Fibroblast of pulmonary artery (primary cell): ENCODE data around the gene APLF.

ENCODE experiments used
- DNase-seq: peaks from one replicate; pipeline ENCODE4 v3.0.0-alpha.2; 2010; ENCODE audit warnings: low read depth
- H3K4me3 ChIP-seq: replicated peaks from 2 replicates; pipeline ENCODE4 v1.5.1; 2011; ENCODE audit warnings: low read depth, mild to moderate bottlenecking, control low read depth, low read length, moderate library complexity
- TF ChIP-seq, protein P1 (sequence below): IDR thresholded peaks from 2 replicates; pipeline ENCODE4 v1.5.1; 2011; ENCODE audit warnings: mild to moderate bottlenecking, control low read depth, low read length, inconsistent platforms; ENCODE audit errors: missing control alignments

Gene APLF

DNA sequence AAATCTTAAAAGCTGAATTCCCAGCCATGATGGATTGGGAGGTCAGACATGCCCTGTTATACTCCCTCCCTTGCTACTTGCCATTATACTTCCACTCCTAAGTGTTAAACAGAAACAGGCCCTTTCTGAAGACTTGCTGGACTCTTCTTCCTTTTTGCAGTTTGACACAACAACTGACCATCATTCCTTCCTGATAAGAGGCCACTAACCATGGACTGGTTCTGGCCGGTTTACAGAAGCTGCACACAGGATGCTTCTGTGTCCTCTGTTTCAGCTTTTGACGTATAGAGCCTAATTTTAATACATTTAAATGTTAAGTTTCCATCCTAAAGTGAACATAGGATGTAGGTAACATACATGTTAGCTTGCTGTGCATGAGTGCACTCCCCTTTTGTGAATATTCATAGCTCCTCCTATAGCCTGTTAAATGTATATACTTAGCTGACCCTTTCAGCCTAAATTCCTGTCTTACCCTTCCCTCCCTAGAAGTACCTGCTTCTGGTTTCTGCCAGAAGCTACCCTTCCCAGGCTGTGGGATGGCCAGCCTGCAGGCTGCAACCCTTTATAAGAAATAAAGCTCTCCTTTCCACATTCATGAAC is 13.5 kb upstream of the APLF start:
- H3K4me3 ChIP-seq = no peak overlapping the region
- TF ChIP-seq, protein P1, sequence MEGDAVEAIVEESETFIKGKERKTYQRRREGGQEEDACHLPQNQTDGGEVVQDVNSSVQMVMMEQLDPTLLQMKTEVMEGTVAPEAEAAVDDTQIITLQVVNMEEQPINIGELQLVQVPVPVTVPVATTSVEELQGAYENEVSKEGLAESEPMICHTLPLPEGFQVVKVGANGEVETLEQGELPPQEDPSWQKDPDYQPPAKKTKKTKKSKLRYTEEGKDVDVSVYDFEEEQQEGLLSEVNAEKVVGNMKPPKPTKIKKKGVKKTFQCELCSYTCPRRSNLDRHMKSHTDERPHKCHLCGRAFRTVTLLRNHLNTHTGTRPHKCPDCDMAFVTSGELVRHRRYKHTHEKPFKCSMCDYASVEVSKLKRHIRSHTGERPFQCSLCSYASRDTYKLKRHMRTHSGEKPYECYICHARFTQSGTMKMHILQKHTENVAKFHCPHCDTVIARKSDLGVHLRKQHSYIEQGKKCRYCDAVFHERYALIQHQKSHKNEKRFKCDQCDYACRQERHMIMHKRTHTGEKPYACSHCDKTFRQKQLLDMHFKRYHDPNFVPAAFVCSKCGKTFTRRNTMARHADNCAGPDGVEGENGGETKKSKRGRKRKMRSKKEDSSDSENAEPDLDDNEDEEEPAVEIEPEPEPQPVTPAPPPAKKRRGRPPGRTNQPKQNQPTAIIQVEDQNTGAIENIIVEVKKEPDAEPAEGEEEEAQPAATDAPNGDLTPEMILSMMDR = no peak
- no peak for DNase-seq

GRCh38 chr2:68454719-68455118 is 12.7 kb upstream of the APLF start:
- TF ChIP-seq, protein P1 = no peak
- no peak overlapping the region for H3K4me3 ChIP-seq
- DNase-seq = no peak

- DNase-seq = no peak
- no peak overlapping the region for H3K4me3 ChIP-seq
- TF ChIP-seq, protein P1 = no peak
Observed at GRCh38 chr2:68456198-68456597, 11.2 kb upstream of the APLF start.

DNA sequence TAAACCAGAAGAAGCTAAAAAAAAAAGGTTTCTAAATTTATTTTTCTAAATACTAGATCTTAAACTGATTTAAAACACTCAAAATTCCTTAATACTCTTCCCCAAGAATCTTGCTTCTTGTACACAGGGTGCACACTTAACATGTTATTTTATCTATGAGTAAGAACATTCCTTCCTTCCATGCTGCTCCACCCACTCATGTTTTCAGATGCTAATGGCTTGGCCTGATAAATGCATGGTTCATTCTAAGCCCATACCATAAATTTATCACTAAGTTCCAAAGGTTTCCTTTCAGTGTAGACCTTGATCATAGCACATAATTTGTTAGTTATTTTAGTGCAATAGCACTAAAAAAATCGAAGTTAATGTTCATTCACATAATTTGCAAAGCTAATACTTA is 8.4 kb upstream of the APLF start:
- H3K4me3 ChIP-seq = no peak overlapping the region
- DNase-seq = peak; percentile 50
- TF ChIP-seq, protein P1 = no peak

DNA sequence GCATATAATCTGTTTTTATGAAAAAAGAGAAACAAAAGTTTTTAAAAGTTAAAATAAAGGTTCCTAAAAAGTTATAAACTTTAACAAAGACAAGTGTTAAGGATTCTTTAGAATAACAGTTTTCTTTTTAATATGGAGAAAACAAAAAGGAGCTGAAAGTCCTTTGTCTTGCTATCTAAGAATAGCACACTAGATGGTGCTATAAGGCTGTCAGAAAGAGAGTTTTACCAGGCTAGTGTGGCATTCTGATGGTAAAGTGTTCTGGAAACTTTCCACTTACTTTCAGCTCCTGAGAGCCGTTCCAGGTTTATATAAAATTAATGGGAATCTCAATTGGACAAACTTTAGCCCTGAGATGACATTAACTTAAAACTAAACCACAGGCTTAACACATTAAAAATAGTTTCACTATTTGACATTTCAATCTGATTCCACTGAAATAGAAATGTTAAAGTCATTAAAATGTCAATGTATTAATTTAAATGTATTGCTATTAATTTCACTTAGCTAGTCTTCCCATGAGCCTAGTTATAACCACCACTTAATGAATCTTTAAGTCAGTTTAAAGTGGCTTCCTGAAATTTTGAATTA is 4.0 kb upstream of the APLF start:
- DNase-seq = peak; percentile 81
- TF ChIP-seq, protein P1 = peak; percentile 79

GRCh38 chr2:68464651-68465050 is 2.7 kb upstream of the APLF start:
- DNase-seq = no peak
- TF ChIP-seq, protein P1 = no peak
- no peak overlapping the region for H3K4me3 ChIP-seq

More for the DNA sequence above, 4.0 kb upstream of the APLF start:
- H3K4me3 ChIP-seq = no peak overlapping the region
